ENCODE data around the gene CABLES1. TPM values are rescaled to one million over a fixed set of nuclear protein-coding genes. Genes with fewer than 3 reads are reported as not detected.

The CABLES1 gene
- total and polyA plus RNA-seq, 2 of the 4 experiments (the other 2 are of a cell fraction): 4.7 to 5.7 TPM

DNA sequence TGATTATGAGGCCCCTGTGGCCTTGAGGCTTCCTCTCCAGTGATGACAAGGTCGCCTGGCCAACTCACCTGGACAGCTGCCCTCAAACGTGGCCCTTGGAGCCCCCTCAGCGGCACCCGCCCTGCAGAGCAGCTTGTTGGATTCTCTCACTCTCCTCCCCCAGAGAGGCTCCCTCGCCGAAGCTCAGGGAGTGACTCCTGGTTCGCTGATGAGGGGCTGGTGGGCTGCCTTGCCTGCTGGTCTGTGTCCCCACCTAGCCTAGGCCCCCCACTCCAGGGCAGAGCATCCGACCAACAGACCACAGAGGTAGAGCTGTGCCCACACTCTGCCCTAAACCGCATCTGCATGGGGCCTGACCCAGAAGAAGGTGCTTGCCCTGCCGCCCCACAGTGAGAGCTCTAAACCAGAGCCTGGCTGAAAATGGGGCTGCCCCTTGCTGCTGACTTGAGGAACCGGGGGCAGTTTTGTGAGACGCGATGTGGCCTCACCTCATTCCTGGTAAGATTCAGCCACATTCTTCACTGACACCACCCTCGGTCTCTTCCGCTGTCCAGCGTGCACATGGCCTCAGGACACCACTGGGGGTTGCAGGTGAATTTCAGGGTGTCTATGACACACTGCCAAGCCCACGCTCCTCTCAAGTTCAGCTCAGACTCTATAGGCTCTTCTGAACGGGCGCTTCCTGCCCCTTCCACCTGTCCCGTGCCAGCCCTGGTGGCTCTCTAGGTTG is 131.6 kb downstream of the CABLES1 start:
- Histone ChIP-seq H4K8ac (ENCODE audit: low read depth in 2 of 2, low read length in 2 of 2) (no peak overlapping the region), H3K79me1 (ENCODE audit: low read depth in 1 of 2, low read length in 2 of 2) (no peaks in the 10 kb centered on the region), H2BK15ac (ENCODE audit: low read depth, low read length) (no peak overlapping the region), H4K91ac (ENCODE audit: insufficient read depth, low read depth, low read length) (no peak overlapping the region), H2AFZ (replicated peaks; ENCODE audit: low read length, poor library complexity) (no peak overlapping the region), H3K36me3 (ENCODE audit: control insufficient read depth, insufficient read depth, low read length) (no peaks in the 10 kb centered on the region), H3K9me3 (ENCODE audit: control insufficient read depth, insufficient read depth, low read length) (peaks cover 3% of the 10 kb centered on the region; the same call in 1 of the 2 replicates), H3K56ac (ENCODE audit: extremely low read depth, insufficient read depth, low read length) (no peak overlapping the region), H2BK5ac (ENCODE audit: low read depth, low read length, poor library complexity, severe bottlenecking) (no peak overlapping the region), H3K27ac (ENCODE audit: insufficient read depth, low read length) (no peak overlapping the region), H3K14ac (replicated peaks; ENCODE audit: low read depth, low read length) (no peak overlapping the region), H3K27me3 (ENCODE audit: control insufficient read depth, insufficient read depth, low read length) (no peaks in the 10 kb centered on the region), H3K4ac (ENCODE audit: low read depth, low read length) (no peak overlapping the region), H2BK20ac (ENCODE audit: low read depth, low read length) (no peak overlapping the region), H3K4me1 (ENCODE audit: control insufficient read depth, insufficient read depth, low read length) (peaks cover 2% of the 10 kb centered on the region), H3K9me1 (ENCODE audit: insufficient read depth, low read length) (peaks cover 2% of the 10 kb centered on the region; the same call in 1 of the 2 replicates), H3K4me3 (ENCODE audit: insufficient read depth, low read depth, low read length) (no peak overlapping the region), H3K23ac (ENCODE audit: low read depth, low read length) (no peak overlapping the region), H2AK9ac (replicated peaks; ENCODE audit: low read depth, low read length, poor library complexity) (peak overlapping the region; percentile 37), H3K9ac (ENCODE audit: low read depth, low read length) (no peak overlapping the region), H3K18ac (ENCODE audit: low read depth, low read length) (no peak overlapping the region), H2AK5ac (ENCODE audit: low read depth, low read length) (no peak overlapping the region), H2BK120ac (ENCODE audit: low read depth, low read length) (no peak overlapping the region), H3K4me2 (ENCODE audit: low read depth, low read length) (no peak overlapping the region), H4K20me1 (ENCODE audit: insufficient read depth, low read length) (no peaks in the 10 kb centered on the region), H4K5ac (ENCODE audit: low read depth, low read length) (no peak overlapping the region)
- ChIA-PET CTCF (no interaction called here), POLR2A (ENCODE audit: unreplicated experiment) (no interaction called here)
- ATAC-seq (ENCODE audit: low read depth) (no peak), DNase-seq (no peak)
- in situ Hi-C loops (cut with MboI; ENCODE audit: low sequenced_read_pairs) (no loop called here), intact Hi-C loops (cut with micrococcal nuclease) (loop anchor here (10.0 kb wide), 2 partner anchors 82 to 88 kb away; no protein-coding TSS in a partner anchor), dilution Hi-C loops (cut with HindIII; ENCODE audit: low sequenced_read_pairs, unreplicated experiment) (no loop called here)
- TF ChIP-seq CEBPB (IDR thresholded peaks at IDR 0.05; ENCODE audit: low read depth, low read length) (no peak), POLR2A (IDR thresholded peaks at IDR 0.05; ENCODE audit: low read depth, low read length) (no peak), RCOR1 (IDR thresholded peaks at IDR 0.05; ENCODE audit: insufficient replicate concordance, low read length) (no peak), MAZ (IDR thresholded peaks at IDR 0.05; ENCODE audit: borderline replicate concordance, low read depth, low read length) (no peak), ELK1 (IDR thresholded peaks at IDR 0.05; ENCODE audit: borderline replicate concordance, low read depth, low read length) (no peak), NFE2L2 (IDR thresholded peaks at IDR 0.05; ENCODE audit: low read depth, low read length) (no peak), RAD21 (IDR thresholded peaks at IDR 0.05; ENCODE audit: low read length) (no peak), BHLHE40 (IDR thresholded peaks at IDR 0.05; ENCODE audit: low read depth, low read length) (no peak), RFX5 (IDR thresholded peaks at IDR 0.05; ENCODE audit: low read depth, low read length) (no peak), CTCF (conservative IDR thresholded peaks at IDR 0.05; ENCODE audit: low read depth, low read length) (no peak), CHD1 (IDR thresholded peaks at IDR 0.05; ENCODE audit: low read depth, low read length) (no peak), FOS (IDR thresholded peaks at IDR 0.05; ENCODE audit: low read depth, low read length) (no peak), SMC3 (IDR thresholded peaks at IDR 0.05; ENCODE audit: low read depth, low read length) (no peak), MXI1 (IDR thresholded peaks at IDR 0.05; ENCODE audit: borderline replicate concordance, low read depth, low read length) (no peak), USF2 (IDR thresholded peaks at IDR 0.05; ENCODE audit: low read depth, low read length) (no peak)
- no TSS peak for BruUV-seq (replicated peaks)
- WGBS, 2 experiments (ENCODE audit: extremely low coverage in 2 of 2, insufficient read length in 1 of 2): 85% methylated on average over 8 of the region's 20 CpGs; no CpG with 5 or more reads in 1 of the 2 experiments
